Bronchial epithelial cell (primary cell): ENCODE measurements around the gene LILRB1. TPM values are rescaled to one million over a fixed set of nuclear protein-coding genes. Genes with fewer than 3 reads are reported as not detected.
"Not testable (repeated sequence)": the region's sequence is repeated elsewhere in the genome, so short reads cannot be mapped to it uniquely, and the experiment has no call there.

Experiments used
- DNase-seq: peaks from one replicate; pipeline ENCODE4 v3.0.0-alpha.2; 2010; ENCODE audit warnings: low read depth
- FAIRE-seq: peaks from 2 replicates; lab custom pipeline; 2011; peaks lifted over from hg19 to GRCh38; lab: Jason Lieb, UNC
- H3K27me3 ChIP-seq: 2 replicates; pipeline ENCODE4 v1.5.1; 2011; ENCODE audit warnings: low read length; ENCODE audit not compliant: control insufficient read depth, insufficient read depth
- H3K36me3 ChIP-seq: 2 replicates; pipeline ENCODE4 v1.5.1; 2011; ENCODE audit warnings: low read length; ENCODE audit not compliant: control insufficient read depth, insufficient read depth
- H3K4me3 ChIP-seq: 2 replicates; pipeline ENCODE4 v1.5.1; 2011; ENCODE audit warnings: mild to moderate bottlenecking, low read depth, low read length, control low read depth
- CTCF ChIP-seq: IDR thresholded peaks from 2 replicates; pipeline ENCODE4 v1.5.1; 2011; ENCODE audit warnings: mild to moderate bottlenecking, moderate library complexity, low read length, control low read depth, inconsistent platforms; ENCODE audit not compliant: insufficient read depth, severe bottlenecking
- total RNA-seq: library from RNA; depleted of rRNA; stranded (reverse); fragments of >200 nt; gene quantifications from 2 replicates; pipeline ENCODE4 v1.2.1, GENCODE V29; 2014

The LILRB1 gene
- total RNA-seq, 1 donor from 2014 or later, result not detected

- H3K27me3 ChIP-seq, result no peaks in the 10 kb centered on the region
- FAIRE-seq, result no peak
- H3K36me3 ChIP-seq, result no peaks in the 10 kb centered on the region
- H3K4me3 ChIP-seq, result no peak overlapping the region
- no peak for TF ChIP-seq CTCF
- DNase-seq, result no peak
These were observed 13.3 kb upstream of the LILRB1 start for GRCh38 chr19:54616821-54617560.

GRCh38 chr19:54620464-54620863 lies 9.8 kb upstream of the LILRB1 start:
- Histone ChIP-seq H3K27me3 (no peaks in the 10 kb centered on the region), H3K36me3 (no peaks in the 10 kb centered on the region), H3K4me3 (no peak overlapping the region)
- DNase-seq (no peak), FAIRE-seq (no peak)
- no peak for TF ChIP-seq CTCF

GRCh38 chr19:54622431-54622830 lies 7.9 kb upstream of the LILRB1 start:
- Histone ChIP-seq H3K4me3 (no peak overlapping the region), H3K27me3 (no peaks in the 10 kb centered on the region), H3K36me3 (no peaks in the 10 kb centered on the region)
- no peak for FAIRE-seq
- no peak for DNase-seq
- no peak for TF ChIP-seq CTCF

- not testable (repeated sequence) for H3K36me3 ChIP-seq, H3K27me3 ChIP-seq, FAIRE-seq, H3K4me3 ChIP-seq, DNase-seq
These were observed 6.0 kb upstream of the LILRB1 start for GRCh38 chr19:54624234-54624633.

- H3K4me3 ChIP-seq, H3K27me3 ChIP-seq, DNase-seq, H3K36me3 ChIP-seq, FAIRE-seq: not testable (repeated sequence)
These were observed 5.2 kb upstream of the LILRB1 start for GRCh38 chr19:54624934-54625730.

GRCh38 chr19:54626757-54627156 lies 3.5 kb upstream of the LILRB1 start:
- H3K4me3 ChIP-seq, result no peak overlapping the region
- no peaks in the 10 kb centered on the region for H3K36me3 ChIP-seq
- FAIRE-seq (no peak), DNase-seq (no peak)
- TF ChIP-seq CTCF, result no peak
- H3K27me3 ChIP-seq, result no peaks in the 10 kb centered on the region

- not testable (repeated sequence) for H3K4me3 ChIP-seq, H3K27me3 ChIP-seq, FAIRE-seq, H3K36me3 ChIP-seq
- peak; percentile 13 for DNase-seq
These were observed 2.4 kb upstream of the LILRB1 start for GRCh38 chr19:54627912-54628311.
